C4-2B (cell line): ENCODE measurements around the gene TOX2.

Experiments used
- CTCF ChIP-seq: fragments of 450-650 bp; conservative IDR thresholded peaks from 2 replicates; pipeline ENCODE4 v1.5.1; 2017; ENCODE audit warnings: mild to moderate bottlenecking
- ZFX ChIP-seq: fragments of 450-650 bp; IDR thresholded peaks from 2 replicates; pipeline ENCODE4 v1.6.1; 2017

GRCh38 chr20:43960231-43960630 is 45.6 kb downstream of the TOX2 start:
- TF ChIP-seq CTCF (no peak), ZFX (no peak)
